PC-9 (cell line): ENCODE measurements around the gene XPO5.
"Not testable (repeated sequence)": the region's sequence is repeated elsewhere in the genome, so short reads cannot be mapped to it uniquely, and the experiment has no call there.

Experiments used
- EZH2 ChIP-seq: fragments of 200-600 bp; sonication (generic); IDR thresholded peaks from 2 replicates; pipeline ENCODE4 v1.8.0; 2017; ENCODE audit warnings: antibody characterized with exemption, low read depth
- TF ChIP-seq, protein P1 (sequence below): fragments of 200-600 bp; sonication (generic); conservative IDR thresholded peaks from 2 replicates; pipeline ENCODE4 v1.6.1; 2017; ENCODE audit warnings: mixed run types, antibody characterized with exemption, mild to moderate bottlenecking, moderate library complexity

DNA sequence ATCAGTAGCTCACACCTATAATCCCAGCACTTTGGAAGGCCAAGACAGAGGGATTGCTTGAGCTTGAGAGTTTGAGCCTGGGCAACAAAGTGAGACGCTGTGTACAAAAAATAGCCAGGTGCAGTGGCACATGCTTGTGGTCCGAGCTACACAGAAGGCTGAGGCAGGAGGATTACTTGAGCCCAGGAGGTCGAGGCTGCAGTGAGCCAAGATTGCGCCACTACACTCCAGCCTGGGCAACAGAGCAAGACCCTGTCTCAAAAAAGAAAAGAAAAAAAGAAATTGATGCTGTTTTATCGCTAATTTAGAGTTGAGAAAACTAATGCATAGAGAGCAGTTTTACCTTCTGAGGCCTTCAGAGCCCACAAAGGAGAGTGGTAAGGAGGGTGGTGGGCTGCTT, 77.5 kb downstream of the XPO5 start:
- TF ChIP-seq, protein P1, sequence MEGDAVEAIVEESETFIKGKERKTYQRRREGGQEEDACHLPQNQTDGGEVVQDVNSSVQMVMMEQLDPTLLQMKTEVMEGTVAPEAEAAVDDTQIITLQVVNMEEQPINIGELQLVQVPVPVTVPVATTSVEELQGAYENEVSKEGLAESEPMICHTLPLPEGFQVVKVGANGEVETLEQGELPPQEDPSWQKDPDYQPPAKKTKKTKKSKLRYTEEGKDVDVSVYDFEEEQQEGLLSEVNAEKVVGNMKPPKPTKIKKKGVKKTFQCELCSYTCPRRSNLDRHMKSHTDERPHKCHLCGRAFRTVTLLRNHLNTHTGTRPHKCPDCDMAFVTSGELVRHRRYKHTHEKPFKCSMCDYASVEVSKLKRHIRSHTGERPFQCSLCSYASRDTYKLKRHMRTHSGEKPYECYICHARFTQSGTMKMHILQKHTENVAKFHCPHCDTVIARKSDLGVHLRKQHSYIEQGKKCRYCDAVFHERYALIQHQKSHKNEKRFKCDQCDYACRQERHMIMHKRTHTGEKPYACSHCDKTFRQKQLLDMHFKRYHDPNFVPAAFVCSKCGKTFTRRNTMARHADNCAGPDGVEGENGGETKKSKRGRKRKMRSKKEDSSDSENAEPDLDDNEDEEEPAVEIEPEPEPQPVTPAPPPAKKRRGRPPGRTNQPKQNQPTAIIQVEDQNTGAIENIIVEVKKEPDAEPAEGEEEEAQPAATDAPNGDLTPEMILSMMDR: not testable (repeated sequence)
- not testable (repeated sequence) for TF ChIP-seq EZH2
